ENCODE measurements around the gene CDH11. TPM values are rescaled to one million over a fixed set of nuclear protein-coding genes. Genes with fewer than 3 reads are reported as not detected.

Gene CDH11
- total and polyA plus RNA-seq, 10 donors = 4.3 to 721 (median 305) TPM

DNA sequence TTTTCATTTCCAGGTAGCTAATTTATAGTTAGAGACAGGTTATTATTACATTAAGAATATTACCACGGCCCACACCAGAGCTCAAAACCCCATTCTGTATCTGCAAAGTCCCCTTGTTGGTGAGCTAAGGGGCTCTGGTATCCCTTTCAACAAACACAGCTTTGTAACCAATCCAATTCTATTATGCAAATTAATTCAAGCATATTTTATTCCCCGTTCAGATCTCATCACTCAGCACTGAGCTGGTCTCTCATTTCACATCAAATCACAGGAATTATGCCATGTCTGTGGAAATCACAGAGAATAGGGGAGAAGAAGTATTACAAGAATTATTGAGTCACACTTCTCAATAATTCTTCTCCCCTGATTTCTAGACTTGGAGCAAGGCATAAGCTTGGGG is 111.7 kb downstream of the CDH11 start:
- 36 to 62% (median 48%) methylated on average over 2 of the region's 2 CpGs for WGBS, 5 donors
- Histone ChIP-seq H3K36me3 (peaks cover 0 to 17% (median 0%) of the 10 kb centered on the region in 6 donors), H3K9me3 (no peaks in the 10 kb centered on the region), H3K4me1 (peaks cover 0 to 4% (median 0%) of the 10 kb centered on the region in 6 donors), H3K4me3 (no peak overlapping the region), H3K27ac (no peak overlapping the region), H3K27me3 (replicated peaks in 1 of 7) (no peaks in the 10 kb centered on the region)
- intact Hi-C loops (cut with DNase I; ENCODE audit: low total_unique reads) = no loop called here
- TF ChIP-seq, protein P1, sequence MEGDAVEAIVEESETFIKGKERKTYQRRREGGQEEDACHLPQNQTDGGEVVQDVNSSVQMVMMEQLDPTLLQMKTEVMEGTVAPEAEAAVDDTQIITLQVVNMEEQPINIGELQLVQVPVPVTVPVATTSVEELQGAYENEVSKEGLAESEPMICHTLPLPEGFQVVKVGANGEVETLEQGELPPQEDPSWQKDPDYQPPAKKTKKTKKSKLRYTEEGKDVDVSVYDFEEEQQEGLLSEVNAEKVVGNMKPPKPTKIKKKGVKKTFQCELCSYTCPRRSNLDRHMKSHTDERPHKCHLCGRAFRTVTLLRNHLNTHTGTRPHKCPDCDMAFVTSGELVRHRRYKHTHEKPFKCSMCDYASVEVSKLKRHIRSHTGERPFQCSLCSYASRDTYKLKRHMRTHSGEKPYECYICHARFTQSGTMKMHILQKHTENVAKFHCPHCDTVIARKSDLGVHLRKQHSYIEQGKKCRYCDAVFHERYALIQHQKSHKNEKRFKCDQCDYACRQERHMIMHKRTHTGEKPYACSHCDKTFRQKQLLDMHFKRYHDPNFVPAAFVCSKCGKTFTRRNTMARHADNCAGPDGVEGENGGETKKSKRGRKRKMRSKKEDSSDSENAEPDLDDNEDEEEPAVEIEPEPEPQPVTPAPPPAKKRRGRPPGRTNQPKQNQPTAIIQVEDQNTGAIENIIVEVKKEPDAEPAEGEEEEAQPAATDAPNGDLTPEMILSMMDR (IDR thresholded peaks at IDR 0.05 in 8 of 11, conservative IDR thresholded peaks at IDR 0.05 in 3 of 11) = no peak
- no peak for TF ChIP-seq POLR2AphosphoS5 (IDR thresholded peaks at IDR 0.05)
- no peak for TF ChIP-seq POLR2A (IDR thresholded peaks at IDR 0.05)
- DNase-seq = no peak

DNA sequence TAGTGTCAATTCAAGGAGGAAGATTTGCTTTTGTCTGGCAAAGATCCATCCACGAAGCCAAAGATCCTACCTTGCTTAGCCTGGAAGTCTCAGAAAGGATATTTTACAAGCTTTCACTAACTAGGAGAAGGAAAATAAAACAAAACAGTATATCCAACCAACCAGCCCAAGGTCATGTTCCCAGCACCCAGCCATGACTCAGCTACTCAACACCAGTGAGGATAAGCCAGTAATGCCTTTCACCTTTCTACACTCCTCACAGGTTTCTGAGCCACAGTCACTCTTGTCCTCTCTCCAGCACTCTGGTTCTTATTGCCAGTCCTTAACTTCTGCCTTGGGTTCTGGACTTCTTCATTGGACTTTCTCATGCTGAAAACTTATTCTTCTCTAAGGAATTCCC is 116.2 kb downstream of the CDH11 start:
- WGBS, 5 donors = 59 to 83% (median 73%) methylated on average over 1 of the region's 1 CpG
- Histone ChIP-seq H3K36me3 (peaks cover 0 to 44% (median 4%) of the 10 kb centered on the region in 6 donors), H3K4me1 (peaks cover 0 to 12% (median 5%) of the 10 kb centered on the region in 6 donors), H3K4me3 (no peak overlapping the region), H3K27me3 (replicated peaks in 1 of 7) (no peaks in the 10 kb centered on the region), H3K9me3 (no peaks in the 10 kb centered on the region), H3K27ac (no peak overlapping the region)
- DNase-seq = no peak
- intact Hi-C loops (cut with DNase I; ENCODE audit: low total_unique reads) = no loop called here
- TF ChIP-seq, protein P1 (IDR thresholded peaks at IDR 0.05 in 8 of 11, conservative IDR thresholded peaks at IDR 0.05 in 3 of 11) = no peak
- TF ChIP-seq POLR2A (IDR thresholded peaks at IDR 0.05) (no peak), POLR2AphosphoS5 (IDR thresholded peaks at IDR 0.05) (no peak)

DNA sequence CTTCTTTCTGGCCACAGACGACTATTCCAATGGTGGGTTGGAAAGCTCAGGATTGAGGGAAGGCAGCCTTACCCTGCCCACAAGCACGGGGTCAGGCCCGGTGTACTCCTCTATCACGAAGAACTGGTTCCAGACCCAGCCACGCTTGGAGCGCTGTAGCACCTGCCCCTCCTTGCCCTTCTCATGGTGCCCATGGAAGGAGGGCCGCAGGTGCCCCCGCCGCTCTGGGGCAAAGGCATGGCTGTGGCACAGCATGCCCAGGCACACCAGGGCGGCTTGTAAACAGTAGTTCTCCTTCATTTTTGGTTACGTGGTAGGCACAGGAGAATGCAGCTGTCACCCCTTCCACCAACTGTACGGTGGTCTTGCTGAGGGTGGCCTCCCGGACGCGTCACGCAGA is 117.3 kb downstream of the CDH11 start:
- Histone ChIP-seq H3K27me3 (replicated peaks in 1 of 7) (no peaks in the 10 kb centered on the region), H3K9me3 (no peaks in the 10 kb centered on the region), H3K4me3 (no peak overlapping the region), H3K27ac (no peak overlapping the region), H3K4me1 (peaks cover 0 to 12% (median 3%) of the 10 kb centered on the region in 6 donors), H3K36me3 (peaks cover 0 to 49% (median 4%) of the 10 kb centered on the region in 6 donors)
- WGBS, 5 donors = 88 to 96% (median 93%) methylated on average over 15 to 16 of the region's 16 CpGs
- TF ChIP-seq POLR2A (IDR thresholded peaks at IDR 0.05) (no peak), POLR2AphosphoS5 (IDR thresholded peaks at IDR 0.05) (peak in 2 of 3 donors; percentile 44 to 62)
- DNase-seq = no peak
- intact Hi-C loops (cut with DNase I; ENCODE audit: low total_unique reads) = no loop called here

DNA sequence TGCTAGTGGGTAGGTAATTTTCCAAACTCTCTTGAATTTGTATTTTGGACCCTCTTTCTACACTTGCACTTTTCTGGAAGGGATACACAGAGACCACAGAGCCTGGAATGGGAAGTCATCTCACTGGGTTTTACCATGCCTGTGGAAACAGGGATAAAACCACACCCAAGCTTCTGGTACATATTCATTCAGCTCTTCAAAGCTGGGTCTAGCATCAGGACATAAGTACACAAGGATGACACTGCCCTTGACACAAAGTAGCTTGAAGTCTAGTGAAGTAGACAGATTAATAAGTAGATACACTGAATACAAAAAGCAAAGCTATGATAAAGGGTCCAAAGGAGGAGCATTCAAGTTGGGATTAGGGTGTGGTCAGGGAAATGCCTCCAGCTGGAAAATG is 118.2 kb downstream of the CDH11 start:
- Histone ChIP-seq H3K4me3 (no peak overlapping the region), H3K27me3 (replicated peaks in 1 of 7) (no peaks in the 10 kb centered on the region), H3K36me3 (peaks cover 0 to 51% (median 4%) of the 10 kb centered on the region in 6 donors), H3K4me1 (peaks cover 0 to 12% (median 3%) of the 10 kb centered on the region in 6 donors), H3K9me3 (no peaks in the 10 kb centered on the region), H3K27ac (no peak overlapping the region)
- no peak for DNase-seq
- TF ChIP-seq POLR2A (IDR thresholded peaks at IDR 0.05) (no peak), POLR2AphosphoS5 (IDR thresholded peaks at IDR 0.05) (no peak)
- TF ChIP-seq, protein P1 (IDR thresholded peaks at IDR 0.05 in 8 of 11, conservative IDR thresholded peaks at IDR 0.05 in 3 of 11) = no peak
- intact Hi-C loops (cut with DNase I; ENCODE audit: low total_unique reads) = no loop called here

DNA sequence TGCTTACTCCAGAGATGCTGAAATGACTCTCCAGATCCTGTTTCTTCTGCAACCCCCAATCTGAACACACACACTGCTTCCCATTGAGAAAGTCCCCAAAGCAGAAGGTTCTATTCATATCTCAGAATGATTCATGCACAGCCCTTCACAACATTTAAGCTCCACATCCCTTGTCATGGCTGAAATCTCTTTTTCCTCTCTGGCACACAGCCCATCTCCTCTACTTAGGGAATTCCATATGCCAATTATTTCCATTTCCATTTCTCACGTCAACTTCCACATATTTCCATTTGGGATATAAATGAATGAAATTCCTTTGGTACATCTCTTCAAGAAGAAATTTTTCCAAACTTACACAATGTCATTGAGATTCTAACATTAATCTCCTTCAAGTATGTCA is 119.6 kb downstream of the CDH11 start:
- TF ChIP-seq POLR2A (IDR thresholded peaks at IDR 0.05) (no peak), POLR2AphosphoS5 (IDR thresholded peaks at IDR 0.05) (no peak)
- TF ChIP-seq, protein P1 (IDR thresholded peaks at IDR 0.05 in 8 of 11, conservative IDR thresholded peaks at IDR 0.05 in 3 of 11) = no peak
- no peak for DNase-seq

More for the DNA sequence above, 119.6 kb downstream of the CDH11 start:
- intact Hi-C loops (cut with DNase I; ENCODE audit: low total_unique reads) = no loop called here
- H3K4me1 ChIP-seq = peaks cover 0 to 12% (median 3%) of the 10 kb centered on the region in 6 donors
- H3K27me3 ChIP-seq (replicated peaks in 1 of 7) = no peaks in the 10 kb centered on the region
- peak overlapping the region in 1 of 8 donors; percentile 14 for H3K27ac ChIP-seq
- no peaks in the 10 kb centered on the region for H3K9me3 ChIP-seq
- H3K36me3 ChIP-seq = peaks cover 0 to 64% (median 9%) of the 10 kb centered on the region in 6 donors
- 43 to 73% (median 63%) methylated on average over 1 of the region's 1 CpG for WGBS, 5 donors
- no peak overlapping the region for H3K4me3 ChIP-seq

Measured in spleen (tissue), 11 donors.